HCT116 (cell line): Measurements from ENCODE around the gene MGME1. TPM values are rescaled to one million over a fixed set of nuclear protein-coding genes. Genes with fewer than 3 reads are reported as not detected.

Experiments
- ATAC-seq: fragments of 200-7000 bp; cut with Tn5 transposase; 2 replicates; pipeline ENCODE4 v1.9.1; 2020; ENCODE audit warnings: mild to moderate bottlenecking, moderate library complexity
- BruUV-seq: library from RNA; stranded (reverse); fragments of 400-500 nt; replicated peaks from 2 replicates; lab custom pipeline; 2021; lab: Mats Ljungman, UMichigan
- CTCF ChIA-PET: fragments of 300-600 bp; sonication (Branson Sonifier 250); formaldehyde crosslinking; loops from one replicate; lab custom pipeline; 2021; ENCODE audit warnings: antibody characterized with exemption; lab: Charles Lee
- POLR2A ChIA-PET: fragments of 300-600, 350-600 bp; sonication (Branson Sonifier 250); formaldehyde crosslinking; loops from one replicate; lab custom pipeline; 2021; ENCODE audit warnings: antibody characterized with exemption; lab: Charles Lee
- RAD21 ChIA-PET, 2 experiments: fragments of 300-600 bp; sonication (Branson Sonifier 250); formaldehyde crosslinking; loops; one replicate each; lab custom pipeline; 2023; ENCODE audit warnings: low total read pairs in 2 of 2; ENCODE audit not compliant: uncharacterized antibody in 2 of 2, unreplicated experiment in 2 of 2, low non-redundant PET in 1 of 2; lab: Charles Lee
- DNase-seq: peaks from one replicate; pipeline ENCODE4 v3.0.0-alpha.2; 2010; ENCODE audit warnings: low read depth, low spot score
- H2AFZ ChIP-seq: fragments of 200-600 bp; shearing (Covaris generic), sonication (generic); 2 replicates; pipeline ENCODE4 v1.6.1; 2017; ENCODE audit warnings: low read depth, mixed run types, mixed read lengths, antibody characterized with exemption, low read length; ENCODE audit not compliant: poor library complexity, severe bottlenecking
- H3K27ac ChIP-seq: 2 replicates; pipeline ENCODE4 v1.5.1; 2012; ENCODE audit warnings: low read depth, low read length
- H3K27me3 ChIP-seq: fragments of 200-600 bp; sonication (generic); 2 replicates; pipeline ENCODE4 v1.6.1; 2016; ENCODE audit warnings: mixed run types, low read length, mixed read lengths; ENCODE audit not compliant: insufficient read depth
- H3K36me3 ChIP-seq, 2 experiments: fragments of 200-500 bp in 1 of 2; fragments of 200-600 bp in 1 of 2; sonication (Bioruptor generic) in 1 of 2; sonication (generic) in 1 of 2; 2 replicates each; pipeline versions ENCODE4 v1.5.1 to v1.6.1; 2014 to 2016; ENCODE audit warnings: low read length in 2 of 2, inconsistent platforms in 1 of 2, mixed read lengths in 1 of 2, mixed run types in 1 of 2; ENCODE audit not compliant: insufficient read depth in 2 of 2, control insufficient read depth in 1 of 2
- H3K4me1 ChIP-seq, 2 experiments: fragments of 200-600 bp in 1 of 2; sonication (generic) in 1 of 2; 2 replicates each; pipeline versions ENCODE4 v1.5.1 to v1.6.1; 2012 to 2017; ENCODE audit warnings: low read length in 2 of 2, inconsistent platforms in 1 of 2, mild to moderate bottlenecking in 1 of 2, mixed read lengths in 1 of 2, mixed run types in 1 of 2, moderate library complexity in 1 of 2; ENCODE audit not compliant: insufficient read depth in 2 of 2, control insufficient read depth in 1 of 2
- H3K4me2 ChIP-seq: fragments of 200-600 bp; sonication (generic); 2 replicates; pipeline ENCODE4 v1.6.1; 2017; ENCODE audit warnings: mixed run types, low read length, mixed read lengths
- H3K4me3 ChIP-seq, 2 experiments: fragments of 200-600 bp in 1 of 2; sonication (generic) in 1 of 2; replicated peaks in 1 of 2; 2 replicates each; pipeline ENCODE4 v1.5.1; 2011 to 2016; ENCODE audit warnings: low read length in 2 of 2, control low read depth in 1 of 2, low read depth in 1 of 2, mild to moderate bottlenecking in 1 of 2, mixed read lengths in 1 of 2, mixed run types in 1 of 2
- H3K79me2 ChIP-seq: fragments of 200-600 bp; sonication (generic); 2 replicates; pipeline ENCODE4 v1.6.1; 2017; ENCODE audit warnings: mild to moderate bottlenecking, mixed run types, low read length, moderate library complexity, mixed read lengths; ENCODE audit not compliant: insufficient read depth
- H3K9ac ChIP-seq: fragments of 200-600 bp; sonication (generic); 2 replicates; pipeline ENCODE4 v1.6.1; 2016; ENCODE audit warnings: low read length, mixed read lengths
- H3K9me2 ChIP-seq: fragments of 200-600 bp; sonication (generic), shearing (Covaris generic); 2 replicates; pipeline ENCODE4 v1.6.1; 2017; ENCODE audit warnings: mixed run types, mild to moderate bottlenecking, moderate library complexity; ENCODE audit not compliant: insufficient read depth
- H3K9me3 ChIP-seq, 2 experiments: fragments of 200-500 bp in 1 of 2; fragments of 200-600 bp in 1 of 2; sonication (Bioruptor generic) in 1 of 2; sonication (generic) in 1 of 2; 2 replicates each; pipeline ENCODE4 v1.6.1; 2014 to 2017; ENCODE audit warnings: low read length in 2 of 2, mixed read lengths in 2 of 2, inconsistent platforms in 1 of 2, low read depth in 1 of 2, mild to moderate bottlenecking in 1 of 2, mixed run types in 1 of 2, moderate library complexity in 1 of 2; ENCODE audit not compliant: control insufficient read depth in 1 of 2, insufficient read depth in 1 of 2
- H4K20me1 ChIP-seq: fragments of 200-600 bp; sonication (generic), shearing (Covaris generic); 2 replicates; pipeline ENCODE4 v1.6.1; 2017; ENCODE audit warnings: mixed run types, mild to moderate bottlenecking, moderate library complexity; ENCODE audit not compliant: insufficient read depth
- ATF3 ChIP-seq: IDR thresholded peaks from 2 replicates; pipeline ENCODE4 v1.6.1; 2012
- CBX3 ChIP-seq: IDR thresholded peaks from 2 replicates; pipeline ENCODE4 v1.6.1; 2012; ENCODE audit warnings: low read depth
- EZH2phosphoT487 ChIP-seq: fragments of 200-600 bp; IDR thresholded peaks from 2 replicates; pipeline ENCODE4 v1.6.1; 2018; ENCODE audit warnings: antibody characterized with exemption, borderline replicate concordance
- FOSL1 ChIP-seq: IDR thresholded peaks from 2 replicates; pipeline ENCODE4 v1.6.1; 2012; ENCODE audit warnings: low read depth
- POLR2AphosphoS5 ChIP-seq: IDR thresholded peaks from 2 replicates; pipeline ENCODE4 v1.6.1; 2011; ENCODE audit warnings: mild to moderate bottlenecking, low read depth, low read length, moderate library complexity
- ZFX ChIP-seq: fragments of 450-650 bp; IDR thresholded peaks from 2 replicates; pipeline ENCODE4 v1.6.1; 2017
- intact Hi-C: fragments of 100-400 bp; cut with micrococcal nuclease; formaldehyde crosslinking; loops from 2 replicates; pipeline ENCODE4 v1.10.0; 2022
- total RNA-seq: library from RNA; stranded (reverse); gene quantifications from one replicate; pipeline ENCODE4 v1.2.1, GENCODE V29; 2021; ENCODE audit not compliant: unreplicated experiment
- TF ChIP-seq, protein P1 (sequence below): IDR thresholded peaks from 2 replicates; pipeline ENCODE4 v1.6.1; 2012
- TF ChIP-seq, protein P2 (sequence below): IDR thresholded peaks from 2 replicates; pipeline ENCODE4 v1.6.1; 2011; ENCODE audit warnings: mild to moderate bottlenecking, low read length, moderate library complexity; ENCODE audit not compliant: insufficient replicate concordance; ENCODE audit errors: extremely low read depth

MGME1 gene
- total RNA-seq, 1 experiment from 2014 or later: 37.1 TPM

GRCh38 chr20:17951323-17951722 is 17.5 kb upstream of the MGME1 start (continued):
- TF ChIP-seq, protein P1, sequence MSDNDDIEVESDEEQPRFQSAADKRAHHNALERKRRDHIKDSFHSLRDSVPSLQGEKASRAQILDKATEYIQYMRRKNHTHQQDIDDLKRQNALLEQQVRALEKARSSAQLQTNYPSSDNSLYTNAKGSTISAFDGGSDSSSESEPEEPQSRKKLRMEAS: no peak
- TF ChIP-seq FOSL1 (no peak), CBX3 (no peak), ATF3 (no peak), ZFX (no peak)
- TF ChIP-seq, protein P2, sequence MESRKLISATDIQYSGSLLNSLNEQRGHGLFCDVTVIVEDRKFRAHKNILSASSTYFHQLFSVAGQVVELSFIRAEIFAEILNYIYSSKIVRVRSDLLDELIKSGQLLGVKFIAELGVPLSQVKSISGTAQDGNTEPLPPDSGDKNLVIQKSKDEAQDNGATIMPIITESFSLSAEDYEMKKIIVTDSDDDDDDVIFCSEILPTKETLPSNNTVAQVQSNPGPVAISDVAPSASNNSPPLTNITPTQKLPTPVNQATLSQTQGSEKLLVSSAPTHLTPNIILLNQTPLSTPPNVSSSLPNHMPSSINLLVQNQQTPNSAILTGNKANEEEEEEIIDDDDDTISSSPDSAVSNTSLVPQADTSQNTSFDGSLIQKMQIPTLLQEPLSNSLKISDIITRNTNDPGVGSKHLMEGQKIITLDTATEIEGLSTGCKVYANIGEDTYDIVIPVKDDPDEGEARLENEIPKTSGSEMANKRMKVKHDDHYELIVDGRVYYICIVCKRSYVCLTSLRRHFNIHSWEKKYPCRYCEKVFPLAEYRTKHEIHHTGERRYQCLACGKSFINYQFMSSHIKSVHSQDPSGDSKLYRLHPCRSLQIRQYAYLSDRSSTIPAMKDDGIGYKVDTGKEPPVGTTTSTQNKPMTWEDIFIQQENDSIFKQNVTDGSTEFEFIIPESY: no peak

- RAD21 ChIA-PET: no interaction called here
- intact Hi-C loops: no loop called here
- H3K4me1 ChIP-seq: no peaks in the 10 kb centered on the region
- H2AFZ ChIP-seq: no peak overlapping the region
- no peak overlapping the region for H3K4me3 ChIP-seq
- ATAC-seq: no peak
- TF ChIP-seq FOSL1 (no peak), ATF3 (no peak), EZH2phosphoT487 (no peak), POLR2AphosphoS5 (no peak)
- BruUV-seq: no TSS peak
- H3K27me3 ChIP-seq: no peaks in the 10 kb centered on the region
- H3K9me2 ChIP-seq: no peaks in the 10 kb centered on the region
- H3K4me2 ChIP-seq: no peak overlapping the region
- peaks cover 85 to 96% of the 10 kb centered on the region in 2 experiments for H3K36me3 ChIP-seq
- H3K9ac ChIP-seq: no peak overlapping the region
- no peak for DNase-seq
- peaks cover 99% of the 10 kb centered on the region for H3K79me2 ChIP-seq
- H3K9me3 ChIP-seq: no peaks in the 10 kb centered on the region
- H3K27ac ChIP-seq: no peak overlapping the region
- CTCF ChIA-PET: no interaction called here
- peaks cover 23% of the 10 kb centered on the region; the same call in 1 of the 2 replicates for H4K20me1 ChIP-seq
- POLR2A ChIA-PET: no interaction called here
Measured at GRCh38 chr20:17952692-17953684, 15.8 kb upstream of the MGME1 start.
